HG03108 (cell line): Measurements from ENCODE around the gene NHLRC2.
"Not testable (repeated sequence)": the region's sequence is repeated elsewhere in the genome, so short reads cannot be mapped to it uniquely, and the experiment has no call there.

Source experiments
- ATAC-seq: cut with Tn5 transposase; IDR thresholded peaks from one replicate; pipeline ENCODE4 v1.9.1; 2021; ENCODE audit warnings: moderate library complexity; ENCODE audit not compliant: unreplicated experiment

Gene NHLRC2

GRCh38 chr10:113937258-113937657 is 82.8 kb downstream of the NHLRC2 start:
- ATAC-seq, result no peak

GRCh38 chr10:113937756-113938155 is 83.3 kb downstream of the NHLRC2 start:
- ATAC-seq, result no peak

- no peak for ATAC-seq
Measured at GRCh38 chr10:113939212-113939860, 84.9 kb downstream of the NHLRC2 start.

GRCh38 chr10:113941140-113941539 is 86.7 kb downstream of the NHLRC2 start:
- ATAC-seq, result no peak

GRCh38 chr10:113943196-113943595 is 88.7 kb downstream of the NHLRC2 start:
- not testable (repeated sequence) for ATAC-seq

GRCh38 chr10:113945075-113945686 is 90.7 kb downstream of the NHLRC2 start:
- no peak for ATAC-seq

- ATAC-seq, result no peak
Measured at GRCh38 chr10:113945687-113946085, 91.2 kb downstream of the NHLRC2 start.

GRCh38 chr10:113947184-113948041 is 93.0 kb downstream of the NHLRC2 start:
- ATAC-seq, result peak; percentile 56

- ATAC-seq, result no peak
Measured at GRCh38 chr10:113948048-113948447, 93.6 kb downstream of the NHLRC2 start.

GRCh38 chr10:113950268-113950667 is 95.8 kb downstream of the NHLRC2 start:
- ATAC-seq, result no peak

GRCh38 chr10:113953505-113954272 is 99.2 kb downstream of the NHLRC2 start:
- no peak for ATAC-seq

- no peak for ATAC-seq
Measured at GRCh38 chr10:113954409-113954808, 99.9 kb downstream of the NHLRC2 start.

GRCh38 chr10:113957013-113957412 is 102.6 kb downstream of the NHLRC2 start:
- no peak for ATAC-seq

- no peak for ATAC-seq
Measured at GRCh38 chr10:113958631-113959382, 104.3 kb downstream of the NHLRC2 start.

GRCh38 chr10:113959383-113959760 is 104.9 kb downstream of the NHLRC2 start:
- peak; percentile 41 for ATAC-seq

- peak; percentile 34 for ATAC-seq
Measured at GRCh38 chr10:113960617-113961181, 106.2 kb downstream of the NHLRC2 start.

- peak; percentile 68 for ATAC-seq
Measured at GRCh38 chr10:113961182-113962031, 106.9 kb downstream of the NHLRC2 start.

GRCh38 chr10:113965077-113965476 is 110.6 kb downstream of the NHLRC2 start:
- ATAC-seq, result no peak

- no peak for ATAC-seq
Measured at GRCh38 chr10:113965683-113966082, 111.2 kb downstream of the NHLRC2 start.
